Central memory CD8-positive, alpha-beta T cell (primary cell): Measurements from ENCODE around the gene AHCYL1.
A peak's percentile ranks its signal among the peaks of the same experiment; 100 is the strongest.
"Not testable (repeated sequence)": the region's sequence is repeated elsewhere in the genome, so short reads cannot be mapped to it uniquely, and the experiment has no call there.

Source experiments
- ATAC-seq: fragments of 150-1000 bp; cut with Tn5 transposase; replicated peaks from 2 replicates; pipeline ENCODE4 v1.10.0; 2022; ENCODE audit warnings: mild to moderate bottlenecking, moderate FRiP score, moderate number of reproducible peaks; ENCODE audit not compliant: poor library complexity, severe bottlenecking; ENCODE audit errors: extremely low read depth
- DNase-seq, 2 donors: peaks; one replicate each; pipeline ENCODE4 v3.0.0; 2021; ENCODE audit warnings: low spot score in 2 of 2
- H3K27ac Mint-ChIP-seq: one replicate; pipeline ENCODE4 v1.8.0; 2022; ENCODE audit warnings: low read depth, mild to moderate bottlenecking, moderate library complexity, mixed read lengths
- H3K27me3 Mint-ChIP-seq: one replicate; pipeline ENCODE4 v1.8.0; 2022; ENCODE audit warnings: mixed read lengths
- H3K36me3 Mint-ChIP-seq: one replicate; pipeline ENCODE4 v1.8.0; 2022; ENCODE audit warnings: mild to moderate bottlenecking, moderate library complexity, mixed read lengths; ENCODE audit not compliant: insufficient read depth
- H3K4me1 Mint-ChIP-seq: one replicate; pipeline ENCODE4 v1.8.0; 2022; ENCODE audit warnings: mixed read lengths
- H3K4me3 Mint-ChIP-seq: one replicate; pipeline ENCODE4 v1.8.0; 2022; ENCODE audit warnings: mild to moderate bottlenecking, moderate library complexity, mixed read lengths
- H3K9me3 Mint-ChIP-seq: one replicate; pipeline ENCODE4 v1.8.0; 2022; ENCODE audit warnings: mixed read lengths

Gene AHCYL1

DNA sequence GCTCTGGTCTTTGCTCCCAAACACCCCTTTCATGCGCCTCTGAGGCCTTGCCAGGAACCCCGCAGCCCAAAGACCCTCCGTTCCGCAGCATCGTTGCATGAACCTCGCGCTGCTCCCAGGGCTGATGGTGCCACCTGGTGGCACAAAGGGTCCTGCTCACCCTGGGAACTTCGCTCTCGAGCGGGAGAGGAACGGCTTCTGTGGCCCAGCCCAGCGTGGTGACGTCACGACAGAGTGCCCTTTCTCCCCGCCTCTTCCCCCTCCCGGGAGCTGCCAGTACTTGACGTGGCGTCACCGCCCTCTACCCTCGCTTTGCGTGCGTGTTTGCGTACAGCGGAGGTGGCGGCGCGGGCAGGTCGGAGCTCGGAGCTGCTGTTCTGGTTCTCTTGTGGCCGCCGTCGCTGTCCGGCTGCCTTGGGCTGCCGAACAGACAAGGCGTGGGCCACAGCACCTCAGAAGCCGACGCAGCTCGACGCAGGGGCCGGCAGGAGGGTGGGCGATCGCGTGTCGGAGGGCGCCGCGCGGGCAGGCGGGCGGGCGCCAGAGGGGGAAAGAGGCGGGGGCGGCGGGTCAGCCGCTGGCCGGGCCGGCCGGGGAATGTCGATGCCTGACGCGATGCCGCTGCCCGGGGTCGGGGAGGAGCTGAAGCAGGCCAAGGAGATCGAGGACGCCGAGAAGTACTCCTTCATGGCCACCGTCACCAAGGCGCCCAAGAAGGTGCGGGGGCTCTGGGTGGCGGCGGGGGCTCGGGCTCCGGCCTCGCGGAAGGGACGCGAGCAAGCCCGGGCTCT, at the start of gene AHCYL1:
Gene AHCYL1, plus strand, starts transcription at position 310 of the 791 bp plus-strand sequence. Its CDS starts 288 bp downstream, at position 598.
- H3K27ac Mint-ChIP-seq, result peak within 1 kb of the TSS; percentile 88
- DNase-seq (peak; percentile 97 to 98), ATAC-seq (peak; percentile 100)
- H3K9me3 Mint-ChIP-seq, result no peaks in the 10 kb centered on the region
- peak within 1 kb of the TSS; percentile 99 for H3K4me3 Mint-ChIP-seq
- peaks cover 12% of the 10 kb centered on the region for H3K36me3 Mint-ChIP-seq
- peaks cover 2% of the 10 kb centered on the region for H3K27me3 Mint-ChIP-seq
- peaks cover 37% of the 10 kb centered on the region for H3K4me1 Mint-ChIP-seq

DNA sequence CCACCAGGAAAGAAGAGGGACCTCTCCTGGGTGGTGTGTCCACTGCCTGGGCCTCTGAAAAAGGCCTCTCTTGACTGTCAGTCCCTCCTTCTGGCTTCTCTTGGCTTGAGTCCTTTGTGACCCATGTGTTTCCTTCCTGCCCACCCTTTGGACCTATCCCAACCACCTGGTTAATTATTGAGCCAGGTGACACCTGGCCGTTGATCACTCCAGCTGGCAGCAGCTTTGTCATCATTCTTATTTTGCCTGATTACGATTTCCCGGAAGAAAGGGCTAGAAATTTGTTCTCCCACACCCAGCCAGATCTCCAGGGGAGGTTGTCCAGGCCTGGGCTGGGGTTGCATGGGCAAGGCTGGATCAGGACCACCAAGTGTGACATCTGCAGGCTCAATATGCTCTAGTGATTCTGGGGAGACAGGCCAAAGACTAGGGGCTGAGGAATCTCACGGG, 49.1 kb upstream of the AHCYL1 start:
- no peak for ATAC-seq
- Mint-ChIP-seq H3K27me3 (peaks cover 10% of the 10 kb centered on the region), H3K36me3 (no peaks in the 10 kb centered on the region), H3K4me3 (no peak overlapping the region), H3K4me1 (no peaks in the 10 kb centered on the region), H3K9me3 (peaks cover 24% of the 10 kb centered on the region), H3K27ac (no peak overlapping the region)
- no peak for DNase-seq

DNA sequence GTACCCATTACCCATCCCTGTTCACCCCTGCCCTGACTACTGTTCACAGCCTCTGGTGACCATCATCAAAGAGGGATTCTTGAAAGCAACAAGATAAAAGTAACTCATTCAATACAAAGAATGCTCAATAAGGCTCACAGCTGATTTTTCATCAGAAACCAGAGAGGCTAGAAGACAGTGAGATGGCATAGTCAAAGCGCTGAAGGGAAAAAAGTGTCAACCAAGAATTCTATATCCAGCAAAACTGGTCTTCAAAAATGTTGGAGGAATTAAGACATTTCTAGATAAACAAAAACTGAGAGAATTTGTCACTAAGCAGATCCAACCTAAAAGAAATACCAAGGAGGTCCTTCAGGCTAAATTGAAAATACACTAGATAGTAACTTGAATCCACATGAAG, 46.8 kb upstream of the AHCYL1 start:
- ATAC-seq (no peak), DNase-seq (no peak)
- H3K4me1 Mint-ChIP-seq, result no peaks in the 10 kb centered on the region
- peaks cover 10% of the 10 kb centered on the region for H3K27me3 Mint-ChIP-seq
- H3K36me3 Mint-ChIP-seq, result no peaks in the 10 kb centered on the region
- H3K9me3 Mint-ChIP-seq, result peaks cover 24% of the 10 kb centered on the region
- no peak overlapping the region for H3K4me3 Mint-ChIP-seq
- H3K27ac Mint-ChIP-seq, result no peak overlapping the region

DNA sequence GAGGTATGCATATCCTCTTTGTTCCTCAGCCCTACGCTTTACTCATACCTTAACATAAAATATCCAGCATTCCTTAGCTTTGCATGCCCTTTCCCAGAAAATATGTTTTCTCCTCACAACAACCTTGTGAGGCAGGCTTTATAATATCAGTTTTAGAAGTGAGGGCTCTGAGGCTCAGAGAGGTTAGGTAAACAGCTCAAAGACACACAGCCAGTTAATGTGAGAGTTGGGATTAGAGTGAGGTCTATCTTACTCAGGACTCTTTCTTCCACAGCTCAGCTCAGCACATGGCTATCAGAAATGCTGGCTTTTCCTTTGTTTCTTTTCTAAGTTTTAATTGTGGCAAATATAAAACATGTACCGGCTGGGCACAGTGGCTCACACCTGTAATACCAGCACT, 46.0 kb upstream of the AHCYL1 start:
- H3K9me3 Mint-ChIP-seq, result peaks cover 24% of the 10 kb centered on the region
- H3K36me3 Mint-ChIP-seq, result no peaks in the 10 kb centered on the region
- H3K4me3 Mint-ChIP-seq, result no peak overlapping the region
- H3K27ac Mint-ChIP-seq, result no peak overlapping the region
- no peak for DNase-seq
- ATAC-seq, result no peak
- peaks cover 10% of the 10 kb centered on the region for H3K27me3 Mint-ChIP-seq
- no peaks in the 10 kb centered on the region for H3K4me1 Mint-ChIP-seq

DNA sequence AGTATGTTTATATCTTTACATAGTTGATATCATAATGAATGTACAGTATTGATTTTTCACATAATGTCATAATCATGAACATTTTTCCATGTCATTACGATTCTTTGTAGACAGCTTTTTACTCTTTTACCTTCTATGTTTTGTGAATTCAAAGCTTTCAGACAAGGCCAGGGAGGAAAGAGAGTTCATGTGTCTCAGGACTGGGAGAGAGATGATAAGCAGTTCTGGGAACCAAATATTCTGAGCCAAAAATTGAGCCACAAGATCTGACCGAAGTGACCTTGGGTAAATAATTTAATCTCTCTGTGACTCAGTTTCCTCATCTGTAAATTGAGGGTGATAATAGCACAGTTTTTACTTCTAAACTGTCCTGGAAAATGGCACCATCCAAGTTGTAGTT, 42.1 kb upstream of the AHCYL1 start:
- Mint-ChIP-seq H3K36me3 (no peaks in the 10 kb centered on the region), H3K27me3 (peaks cover 13% of the 10 kb centered on the region), H3K27ac (no peak overlapping the region), H3K4me3 (no peak overlapping the region), H3K4me1 (peaks cover 6% of the 10 kb centered on the region), H3K9me3 (peaks cover 18% of the 10 kb centered on the region)
- DNase-seq (no peak), ATAC-seq (no peak)

DNA sequence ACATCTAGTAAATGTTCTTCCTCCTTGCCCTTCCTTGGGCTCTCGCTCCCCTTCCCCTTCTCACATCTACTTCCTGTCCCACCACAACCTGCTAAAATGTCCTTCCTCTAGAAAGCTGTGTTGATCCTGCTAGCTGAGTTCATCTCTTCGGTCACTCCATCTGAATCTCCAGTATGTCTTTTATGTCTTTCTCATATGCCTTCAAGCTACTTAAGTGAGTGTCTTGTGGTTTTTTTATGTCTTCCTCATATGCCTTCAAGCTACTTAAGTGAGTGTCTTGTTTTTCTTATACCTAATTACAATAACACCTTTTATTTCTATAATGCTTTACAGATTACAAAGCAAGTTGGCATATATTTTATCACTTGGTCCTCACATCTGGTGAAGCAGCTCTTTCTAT, 40.0 kb upstream of the AHCYL1 start:
- Mint-ChIP-seq H3K27ac (no peak overlapping the region), H3K27me3 (peaks cover 13% of the 10 kb centered on the region), H3K4me3 (no peak overlapping the region), H3K9me3 (no peaks in the 10 kb centered on the region), H3K36me3 (no peaks in the 10 kb centered on the region), H3K4me1 (peaks cover 6% of the 10 kb centered on the region)
- ATAC-seq, result no peak
- DNase-seq, result no peak

DNA sequence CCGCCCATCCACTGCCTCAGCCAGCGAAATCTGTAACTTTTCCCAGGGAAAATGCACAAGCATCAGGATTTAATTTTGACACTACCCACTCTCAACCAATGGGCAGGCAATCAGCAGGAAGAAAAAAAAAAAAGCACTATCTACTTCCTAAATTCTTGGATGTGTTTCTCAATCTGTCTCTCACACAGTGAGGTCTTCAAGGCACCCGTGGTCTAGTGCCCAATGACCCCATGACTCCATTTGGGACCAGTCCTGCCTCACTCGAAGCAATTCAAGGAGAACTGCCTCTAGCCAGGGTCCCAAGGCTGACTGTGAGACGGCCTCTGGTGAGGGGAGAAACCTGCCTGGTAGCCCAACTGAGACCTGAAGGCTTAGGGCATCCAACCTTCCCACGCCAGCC, 38.1 kb upstream of the AHCYL1 start:
- H3K36me3 Mint-ChIP-seq, result no peaks in the 10 kb centered on the region
- no peak overlapping the region for H3K4me3 Mint-ChIP-seq
- H3K4me1 Mint-ChIP-seq, result peaks cover 6% of the 10 kb centered on the region
- no peaks in the 10 kb centered on the region for H3K9me3 Mint-ChIP-seq
- no peak overlapping the region for H3K27ac Mint-ChIP-seq
- ATAC-seq (no peak), DNase-seq (no peak)
- H3K27me3 Mint-ChIP-seq, result peaks cover 13% of the 10 kb centered on the region

DNA sequence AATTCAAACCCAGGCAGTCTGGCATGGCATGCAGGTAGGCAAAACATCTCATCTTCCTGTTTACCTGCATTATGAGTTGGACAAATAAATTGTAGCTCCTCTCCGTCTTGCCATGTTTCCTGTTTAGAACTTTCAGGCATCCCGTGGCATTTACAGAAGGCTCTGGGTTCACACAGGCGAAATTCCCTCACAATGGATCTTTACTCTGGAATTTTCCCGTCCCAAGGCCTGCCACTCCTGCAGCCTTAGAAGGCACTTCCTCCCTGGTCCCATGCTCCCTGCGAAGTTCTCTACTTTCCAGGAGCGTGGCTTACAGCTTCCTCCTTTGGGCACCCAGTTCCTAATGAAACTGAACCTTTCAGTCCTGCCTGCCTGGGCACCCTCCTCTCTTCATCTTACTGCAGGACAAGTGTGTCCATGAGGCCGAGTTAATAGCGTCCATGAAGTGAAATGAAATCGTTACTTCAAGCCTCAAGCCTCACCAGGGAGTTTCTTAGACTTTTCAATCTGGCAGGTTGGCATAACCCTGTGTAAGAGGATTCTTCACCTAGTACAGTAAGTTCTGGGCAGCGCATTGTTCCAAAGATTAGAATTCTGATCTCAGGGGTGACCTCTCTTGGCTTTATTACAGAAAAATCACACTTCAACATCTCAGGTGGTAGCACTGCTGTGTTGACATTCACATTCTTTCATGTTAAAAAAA, 36.8 kb upstream of the AHCYL1 start:
- Mint-ChIP-seq H3K27me3 (peaks cover 13% of the 10 kb centered on the region), H3K4me3 (no peak overlapping the region), H3K4me1 (peaks cover 6% of the 10 kb centered on the region), H3K9me3 (no peaks in the 10 kb centered on the region), H3K27ac (no peak overlapping the region), H3K36me3 (no peaks in the 10 kb centered on the region)
- DNase-seq, result no peak
- ATAC-seq, result no peak

DNA sequence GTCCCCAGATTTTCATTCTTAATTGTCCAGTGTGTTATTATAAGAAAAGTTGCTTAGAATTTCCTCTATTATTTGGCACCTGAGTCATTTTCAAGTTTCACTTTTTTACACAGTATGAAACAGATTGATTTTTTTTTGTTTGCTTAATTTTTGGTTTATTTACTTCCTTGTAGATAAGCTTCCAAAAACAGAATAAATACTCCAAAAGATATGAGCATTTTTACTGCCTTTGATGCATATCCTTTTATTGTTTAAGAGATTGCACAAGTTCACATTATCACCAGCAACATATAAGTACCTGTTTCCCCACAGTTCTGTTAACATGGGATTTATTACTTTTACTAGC, 36.3 kb upstream of the AHCYL1 start:
- no peaks in the 10 kb centered on the region for H3K36me3 Mint-ChIP-seq
- ATAC-seq, result no peak
- H3K4me3 Mint-ChIP-seq, result no peak overlapping the region
- H3K27me3 Mint-ChIP-seq, result peaks cover 13% of the 10 kb centered on the region
- peaks cover 6% of the 10 kb centered on the region for H3K4me1 Mint-ChIP-seq
- H3K27ac Mint-ChIP-seq, result no peak overlapping the region
- no peaks in the 10 kb centered on the region for H3K9me3 Mint-ChIP-seq
- DNase-seq, result no peak

DNA sequence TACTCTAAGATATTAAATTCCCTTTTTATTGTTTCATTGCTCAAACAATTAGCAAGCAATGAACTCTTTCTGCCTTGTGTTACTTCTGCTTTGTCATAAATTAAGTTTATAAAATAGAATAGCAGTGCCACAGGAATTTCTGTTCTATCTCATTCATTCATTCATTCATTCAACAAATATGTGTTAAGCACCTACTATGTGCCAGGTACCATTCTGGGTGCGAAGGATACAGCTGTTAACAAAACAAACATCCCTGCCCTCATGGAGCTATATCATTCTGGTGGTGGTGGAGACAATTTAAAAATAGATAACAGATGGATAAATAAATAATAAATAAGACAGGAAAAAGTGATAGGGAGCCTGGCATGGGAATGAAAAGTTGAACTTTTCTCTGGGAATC, 34.5 kb upstream of the AHCYL1 start:
- H3K9me3 Mint-ChIP-seq, result no peaks in the 10 kb centered on the region
- ATAC-seq (no peak), DNase-seq (no peak)
- no peaks in the 10 kb centered on the region for H3K36me3 Mint-ChIP-seq
- peaks cover 13% of the 10 kb centered on the region for H3K27me3 Mint-ChIP-seq
- H3K4me3 Mint-ChIP-seq, result no peak overlapping the region
- H3K27ac Mint-ChIP-seq, result no peak overlapping the region
- H3K4me1 Mint-ChIP-seq, result no peaks in the 10 kb centered on the region

DNA sequence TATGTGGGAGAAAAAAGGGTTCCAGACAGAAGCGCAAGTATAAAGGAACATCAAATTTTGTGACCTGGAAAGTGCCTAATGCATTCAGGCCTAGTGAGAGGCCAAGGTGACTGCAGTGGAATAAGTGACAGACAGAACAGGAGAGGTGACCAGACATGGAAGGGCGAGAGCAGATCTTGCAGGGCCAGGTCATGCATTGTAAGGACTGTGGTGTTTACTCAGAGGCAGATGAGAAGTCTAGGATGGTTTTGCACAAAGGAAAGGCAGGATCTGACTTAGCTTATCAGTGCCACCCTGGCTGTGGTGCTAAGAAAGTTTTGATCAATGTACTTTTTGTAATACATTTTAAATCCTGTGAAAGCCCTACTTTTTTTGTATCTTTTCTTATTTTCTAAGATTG, 34.1 kb upstream of the AHCYL1 start:
- Mint-ChIP-seq H3K27me3 (peaks cover 13% of the 10 kb centered on the region), H3K36me3 (no peaks in the 10 kb centered on the region), H3K27ac (no peak overlapping the region), H3K9me3 (no peaks in the 10 kb centered on the region), H3K4me3 (no peak overlapping the region), H3K4me1 (no peaks in the 10 kb centered on the region)
- no peak for ATAC-seq
- DNase-seq, result no peak

DNA sequence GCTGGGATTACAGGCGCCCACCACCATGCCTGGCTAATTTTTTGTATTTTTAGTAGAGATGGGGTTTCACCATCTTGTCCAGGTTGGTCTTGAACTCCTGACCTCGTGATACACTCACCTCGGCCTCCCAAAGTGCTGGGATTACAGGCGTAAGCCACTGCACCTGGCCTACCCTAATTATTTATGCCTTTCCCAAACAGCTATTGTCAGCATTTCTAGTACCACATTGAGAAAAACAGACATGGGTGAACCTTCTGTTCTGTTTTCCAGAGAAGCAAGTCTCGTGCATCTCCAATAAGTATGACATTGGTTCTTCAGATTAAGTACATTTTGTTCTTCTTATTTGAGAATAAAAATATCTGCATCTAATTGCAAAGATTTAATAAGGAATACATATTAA, 33.1 kb upstream of the AHCYL1 start:
- H3K27me3 Mint-ChIP-seq, ATAC-seq: not testable (repeated sequence)

DNA sequence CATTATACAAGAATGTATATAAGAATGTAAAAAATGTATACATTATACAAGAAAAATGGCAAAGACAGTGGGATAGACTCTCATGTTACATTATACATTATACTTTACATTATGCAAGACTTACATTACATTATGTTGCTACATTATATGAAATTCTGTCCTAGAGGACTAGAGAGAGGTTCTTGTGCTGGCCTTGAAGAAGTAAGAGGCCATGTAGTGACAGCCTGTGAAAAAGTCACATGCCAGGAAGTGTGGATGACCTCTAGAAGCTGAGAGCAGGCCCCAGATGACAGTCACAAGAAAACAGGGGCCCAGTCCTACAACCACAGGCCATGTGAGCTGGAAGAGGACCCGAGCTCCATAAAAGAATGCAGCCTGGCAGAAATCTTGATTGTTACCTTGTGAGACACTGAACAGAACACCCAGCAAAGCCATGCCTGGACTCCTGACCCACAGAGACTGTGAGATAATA, 30.5 kb upstream of the AHCYL1 start:
- no peak for ATAC-seq
- Mint-ChIP-seq H3K4me3 (no peak overlapping the region), H3K27ac (no peak overlapping the region), H3K36me3 (no peaks in the 10 kb centered on the region), H3K27me3 (no peaks in the 10 kb centered on the region), H3K4me1 (no peaks in the 10 kb centered on the region), H3K9me3 (no peaks in the 10 kb centered on the region)
- DNase-seq, result no peak

More for the DNA sequence above, 33.1 kb upstream of the AHCYL1 start:
- DNase-seq, H3K36me3 Mint-ChIP-seq, H3K27ac Mint-ChIP-seq, H3K4me3 Mint-ChIP-seq, H3K4me1 Mint-ChIP-seq, H3K9me3 Mint-ChIP-seq: not testable (repeated sequence)
